Measurements from ENCODE around the gene C1R. TPM values are rescaled to one million over a fixed set of nuclear protein-coding genes. Genes with fewer than 3 reads are reported as not detected.

The C1R gene
- polyA plus RNA-seq, 1 of the 3 experiments (the other 2 are of a cell fraction) = 20.1 TPM

GRCh38 chr12:7060353-7060954, 31.8 kb downstream of the C1R start, which contains the start of gene C1S:
C1S (plus strand) TSS chr12:7060718; CDS start chr12:7061913, 1,195 bp downstream.
- peaks cover 20% of the 10 kb centered on the region; the same call in 1 of the 2 replicates for H3K27me3 ChIP-seq (ENCODE audit: insufficient read depth)
- H3K4me2 ChIP-seq = no peak within 1 kb of the TSS; the same call in 1 of the 2 replicates
- H3F3A ChIP-seq (replicated peaks; ENCODE audit: insufficient read depth) = no peaks in the 10 kb centered on the region
- no peaks in the 10 kb centered on the region for H3K9me3 ChIP-seq
- WGBS (ENCODE audit: low lambda C conversion rate) = 17% methylated on average over 7 of the region's 10 CpGs
- no peak for TF ChIP-seq IRF3 (IDR thresholded peaks at IDR 0.05; ENCODE audit: low read depth, low read length)
- no peak for TF ChIP-seq REST (IDR thresholded peaks at IDR 0.05; ENCODE audit: low read depth, low read length)
- TF ChIP-seq RCOR1 (IDR thresholded peaks at IDR 0.05; ENCODE audit: low read length) = no peak
- no peak for TF ChIP-seq GABPA (IDR thresholded peaks at IDR 0.05; ENCODE audit: low read depth)
- no peak for TF ChIP-seq YY1 (IDR thresholded peaks at IDR 0.05; ENCODE audit: low read depth)
- peak; percentile 82 for TF ChIP-seq SMC3 (IDR thresholded peaks at IDR 0.05; ENCODE audit: low read depth, low read length)
- no peak for TF ChIP-seq MEF2A (IDR thresholded peaks at IDR 0.05; ENCODE audit: borderline replicate concordance, low read depth)
- no peak for TF ChIP-seq POLR2AphosphoS5 (IDR thresholded peaks at IDR 0.05; ENCODE audit: low read depth, low read length)
- no peak for TF ChIP-seq EP300 (IDR thresholded peaks at IDR 0.05; ENCODE audit: borderline replicate concordance in 1 of 2, low read depth in 1 of 2, low read length in 1 of 2)
- TF ChIP-seq RAD21 (IDR thresholded peaks at IDR 0.05; ENCODE audit: low read length) = peak; percentile 72
- no peak for TF ChIP-seq TCF12 (IDR thresholded peaks at IDR 0.05)
- TF ChIP-seq TAF1 (IDR thresholded peaks at IDR 0.05; ENCODE audit: borderline replicate concordance, low read depth, low read length) = no peak
- no peak for TF ChIP-seq FOXM1 (IDR thresholded peaks at IDR 0.05; ENCODE audit: low read depth)
- TF ChIP-seq CTCF (IDR thresholded peaks at IDR 0.05) = peak; percentile 70
- no peak for TF ChIP-seq NRF1 (IDR thresholded peaks at IDR 0.05; ENCODE audit: low read depth, low read length)
- TF ChIP-seq RFX5 (IDR thresholded peaks at IDR 0.05; ENCODE audit: low read length) = no peak
- no peak for TF ChIP-seq MAX (IDR thresholded peaks at IDR 0.05; ENCODE audit: low read depth)
- no peak for TF ChIP-seq ELF1 (IDR thresholded peaks at IDR 0.05)
- TF ChIP-seq JUND (IDR thresholded peaks at IDR 0.05) = no peak
- TF ChIP-seq USF1 (IDR thresholded peaks at IDR 0.05; ENCODE audit: borderline replicate concordance, low read depth) = no peak
- no peak for TF ChIP-seq GATA2 (CRISPR knock-in tag; IDR thresholded peaks at IDR 0.05)
- TF ChIP-seq EZH2phosphoT487 (IDR thresholded peaks at IDR 0.05; ENCODE audit: borderline replicate concordance, low read depth) = no peak
- TF ChIP-seq SIN3A (IDR thresholded peaks at IDR 0.05; ENCODE audit: borderline replicate concordance, low read depth, low read length) = no peak
- no peak for TF ChIP-seq TEAD4 (IDR thresholded peaks at IDR 0.05; ENCODE audit: borderline replicate concordance, insufficient read depth)
- no peak for TF ChIP-seq MXI1 (IDR thresholded peaks at IDR 0.05; ENCODE audit: low read depth, low read length)
- peak; percentile 53 for DNase-seq
- H3K9ac ChIP-seq = no peak within 1 kb of the TSS
- no peaks in the 10 kb centered on the region for H3K79me2 ChIP-seq (ENCODE audit: insufficient read depth)
- no peaks in the 10 kb centered on the region for H4K20me1 ChIP-seq (ENCODE audit: insufficient read depth)
- H3K9me2 ChIP-seq = no peaks in the 10 kb centered on the region
- POLR2A ChIA-PET = no interaction called here
- no peak within 1 kb of the TSS for H3K4me3 ChIP-seq (ENCODE audit: low read depth in 2 of 2, low read length in 1 of 2)
- H3K27ac ChIP-seq (ENCODE audit: low read depth in 2 of 2, low read length in 1 of 2) = no peak within 1 kb of the TSS
- no peaks in the 10 kb centered on the region for H3K36me3 ChIP-seq (replicated peaks in 1 of 2; ENCODE audit: control insufficient read depth in 1 of 2, insufficient read depth in 2 of 2, low read length in 1 of 2)
- H3K4me1 ChIP-seq (ENCODE audit: control insufficient read depth in 1 of 2, insufficient read depth in 2 of 2, low read depth in 1 of 2, low read length in 1 of 2) = no peaks in the 10 kb centered on the region
- CTCF ChIA-PET = interaction anchor here (1.0 to 1.7 kb wide), 11 partner anchors 9 to 81 kb away, joined by 3 to 11 read pairs (median 4); partner anchors contain the start of genes C1R, C1RL and LPCAT3
- no peak within 1 kb of the TSS; the same call in 1 of the 2 replicates for H2AFZ ChIP-seq (ENCODE audit: low read depth)

Measured in SK-N-SH (cell line).